Measurements from ENCODE around the gene NRXN3.

Gene NRXN3

DNA sequence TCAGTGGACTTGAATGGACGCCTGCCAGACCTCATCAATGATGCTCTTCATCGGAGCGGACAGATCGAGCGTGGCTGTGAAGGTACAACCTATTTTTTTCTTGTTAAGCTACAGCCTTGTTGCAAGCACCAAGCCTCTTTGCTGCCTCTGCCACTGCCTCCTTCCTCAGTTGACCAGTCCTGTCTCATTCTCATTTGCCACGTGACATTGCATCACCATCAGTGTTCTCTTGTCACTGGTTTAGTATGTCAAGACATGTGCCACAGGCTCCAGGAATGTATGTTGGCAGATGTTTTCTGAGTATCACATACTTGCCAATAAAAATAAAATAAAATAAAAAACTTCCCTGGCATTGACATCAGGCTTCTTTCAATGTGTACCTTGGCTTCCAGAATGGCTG lies 798.1 kb downstream of the NRXN3 start:
- Mint-ChIP-seq H3K27me3 (ENCODE audit: low read depth) (no peaks in the 10 kb centered on the region), H3K4me3 (no peak overlapping the region), H3K36me3 (ENCODE audit: low read depth) (no peaks in the 10 kb centered on the region), H3K4me1 (peaks cover 11% of the 10 kb centered on the region), H3K9me3 (no peaks in the 10 kb centered on the region), H3K27ac (no peak overlapping the region)
- TF ChIP-seq, protein P1, sequence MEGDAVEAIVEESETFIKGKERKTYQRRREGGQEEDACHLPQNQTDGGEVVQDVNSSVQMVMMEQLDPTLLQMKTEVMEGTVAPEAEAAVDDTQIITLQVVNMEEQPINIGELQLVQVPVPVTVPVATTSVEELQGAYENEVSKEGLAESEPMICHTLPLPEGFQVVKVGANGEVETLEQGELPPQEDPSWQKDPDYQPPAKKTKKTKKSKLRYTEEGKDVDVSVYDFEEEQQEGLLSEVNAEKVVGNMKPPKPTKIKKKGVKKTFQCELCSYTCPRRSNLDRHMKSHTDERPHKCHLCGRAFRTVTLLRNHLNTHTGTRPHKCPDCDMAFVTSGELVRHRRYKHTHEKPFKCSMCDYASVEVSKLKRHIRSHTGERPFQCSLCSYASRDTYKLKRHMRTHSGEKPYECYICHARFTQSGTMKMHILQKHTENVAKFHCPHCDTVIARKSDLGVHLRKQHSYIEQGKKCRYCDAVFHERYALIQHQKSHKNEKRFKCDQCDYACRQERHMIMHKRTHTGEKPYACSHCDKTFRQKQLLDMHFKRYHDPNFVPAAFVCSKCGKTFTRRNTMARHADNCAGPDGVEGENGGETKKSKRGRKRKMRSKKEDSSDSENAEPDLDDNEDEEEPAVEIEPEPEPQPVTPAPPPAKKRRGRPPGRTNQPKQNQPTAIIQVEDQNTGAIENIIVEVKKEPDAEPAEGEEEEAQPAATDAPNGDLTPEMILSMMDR (IDR thresholded peaks at IDR 0.05; ENCODE audit: unreplicated experiment in 3 of 3), result no peak

DNA sequence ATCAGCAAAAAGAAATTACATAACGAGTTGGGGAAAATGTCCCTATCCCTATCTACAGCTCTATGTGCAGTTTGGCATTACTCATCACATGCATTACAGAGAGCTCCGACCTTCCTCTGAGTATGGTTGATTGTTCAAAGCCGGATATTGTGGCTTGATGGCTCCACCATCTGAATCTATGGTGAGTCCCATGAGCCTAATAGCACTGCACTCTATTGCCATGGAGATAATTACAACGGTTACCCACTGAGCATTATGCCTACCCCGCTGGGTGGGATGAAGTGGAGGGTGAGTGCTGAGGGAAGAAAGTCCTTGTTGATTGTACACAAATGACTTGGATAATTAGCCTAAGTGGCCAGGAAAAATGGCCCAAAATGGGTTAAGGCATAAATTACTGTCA lies 800.5 kb downstream of the NRXN3 start:
- Mint-ChIP-seq H3K27ac (no peak overlapping the region), H3K36me3 (ENCODE audit: low read depth) (no peaks in the 10 kb centered on the region), H3K9me3 (no peaks in the 10 kb centered on the region), H3K27me3 (ENCODE audit: low read depth) (no peaks in the 10 kb centered on the region), H3K4me1 (peaks cover 11% of the 10 kb centered on the region), H3K4me3 (no peak overlapping the region)
- TF ChIP-seq, protein P1 (IDR thresholded peaks at IDR 0.05; ENCODE audit: unreplicated experiment in 3 of 3), result no peak

DNA sequence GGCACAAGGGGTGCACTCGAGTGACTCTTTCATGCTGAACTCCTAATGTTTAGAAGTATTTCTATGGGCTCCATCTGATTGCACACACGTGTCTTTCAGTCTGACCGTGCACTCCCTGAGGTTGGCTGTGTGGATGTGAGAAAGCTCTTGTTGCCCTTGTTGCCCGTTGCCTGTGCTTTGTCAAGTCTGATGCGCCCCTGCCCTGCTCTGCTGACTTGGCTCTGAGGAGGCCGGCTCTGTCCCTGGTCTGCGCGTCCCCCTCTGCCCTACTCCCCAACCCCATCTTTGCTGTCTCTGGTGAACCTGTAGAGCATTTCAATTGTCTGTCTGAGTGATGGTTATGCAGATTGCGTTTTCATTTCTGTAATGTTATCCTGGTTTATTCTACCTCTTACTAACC lies 802.3 kb downstream of the NRXN3 start:
- Mint-ChIP-seq H3K9me3 (no peaks in the 10 kb centered on the region), H3K4me3 (no peak overlapping the region), H3K36me3 (ENCODE audit: low read depth) (no peaks in the 10 kb centered on the region), H3K27me3 (ENCODE audit: low read depth) (no peaks in the 10 kb centered on the region), H3K4me1 (peaks cover 11% of the 10 kb centered on the region), H3K27ac (no peak overlapping the region)
- TF ChIP-seq, protein P1 (IDR thresholded peaks at IDR 0.05; ENCODE audit: unreplicated experiment in 3 of 3), result no peak

DNA sequence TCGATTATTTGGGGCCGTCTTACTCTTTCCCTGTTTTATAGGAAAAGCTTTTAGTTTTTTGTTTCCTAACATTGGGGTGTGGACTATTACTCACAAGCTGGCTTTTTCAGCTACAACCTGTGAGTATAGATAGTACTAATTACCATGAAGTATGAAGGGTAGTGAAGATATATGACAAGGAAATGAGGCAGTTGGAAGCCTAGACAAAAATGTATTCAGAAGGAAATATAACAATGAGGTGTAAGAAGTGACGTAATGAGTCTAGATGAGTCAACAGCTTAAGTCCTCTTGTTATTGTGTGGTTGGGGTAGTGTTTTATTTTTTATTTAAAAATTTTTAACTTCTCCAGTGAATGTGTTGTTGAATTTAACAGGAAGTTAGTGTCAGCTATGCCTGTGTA lies 804.5 kb downstream of the NRXN3 start:
- H3K9me3 Mint-ChIP-seq, result no peaks in the 10 kb centered on the region
- H3K27ac Mint-ChIP-seq, result no peak overlapping the region
- H3K27me3 Mint-ChIP-seq (ENCODE audit: low read depth), result no peaks in the 10 kb centered on the region
- TF ChIP-seq, protein P1 (IDR thresholded peaks at IDR 0.05; ENCODE audit: unreplicated experiment in 3 of 3), result no peak
- H3K36me3 Mint-ChIP-seq (ENCODE audit: low read depth), result no peaks in the 10 kb centered on the region
- peaks cover 2% of the 10 kb centered on the region for H3K4me1 Mint-ChIP-seq
- no peak overlapping the region for H3K4me3 Mint-ChIP-seq

DNA sequence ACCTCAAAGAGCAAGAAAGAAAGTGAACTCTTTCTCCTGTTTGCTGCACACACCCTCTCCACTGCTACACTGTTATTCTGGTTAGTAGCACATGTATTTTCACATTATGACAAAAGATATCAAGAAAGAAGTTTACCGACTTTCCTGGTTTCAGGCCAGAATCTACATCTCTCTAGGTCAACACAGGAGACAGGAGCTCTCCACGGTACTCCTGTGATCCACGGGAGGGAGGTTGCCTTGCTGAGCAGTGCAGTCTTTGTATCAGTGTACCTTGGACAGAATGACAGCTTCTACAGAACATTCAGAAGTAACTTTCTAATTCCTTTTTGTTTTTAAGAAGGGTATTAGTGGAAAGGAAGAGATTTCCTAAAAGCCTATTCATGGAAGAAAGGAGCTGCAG lies 805.6 kb downstream of the NRXN3 start:
- Mint-ChIP-seq H3K9me3 (no peaks in the 10 kb centered on the region), H3K27ac (no peak overlapping the region), H3K27me3 (ENCODE audit: low read depth) (no peaks in the 10 kb centered on the region), H3K4me3 (no peak overlapping the region), H3K36me3 (ENCODE audit: low read depth) (no peaks in the 10 kb centered on the region), H3K4me1 (no peaks in the 10 kb centered on the region)
- TF ChIP-seq, protein P1 (IDR thresholded peaks at IDR 0.05; ENCODE audit: unreplicated experiment in 3 of 3), result no peak

DNA sequence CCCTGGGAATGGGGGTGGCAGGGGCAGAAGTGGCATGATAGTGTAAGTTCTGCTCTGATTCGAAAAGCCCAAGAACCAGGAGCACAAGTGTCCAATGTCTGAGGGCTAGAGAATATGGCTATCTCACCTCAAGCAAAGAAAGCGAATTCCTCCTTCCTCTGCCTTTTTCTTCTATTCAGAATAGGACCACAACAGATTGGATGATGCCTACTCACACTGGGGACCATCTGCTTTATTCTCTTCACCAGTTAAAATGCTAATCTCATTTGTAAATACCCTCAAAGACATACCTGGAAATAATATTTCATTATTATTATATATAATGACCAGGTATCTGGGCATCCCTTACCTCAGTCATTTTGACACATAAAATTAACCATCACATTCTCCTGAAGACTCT lies 808.7 kb downstream of the NRXN3 start:
- H3K27me3 Mint-ChIP-seq (ENCODE audit: low read depth), result no peaks in the 10 kb centered on the region
- H3K36me3 Mint-ChIP-seq (ENCODE audit: low read depth), result no peaks in the 10 kb centered on the region
- TF ChIP-seq, protein P1 (IDR thresholded peaks at IDR 0.05; ENCODE audit: unreplicated experiment in 3 of 3), result no peak
- no peaks in the 10 kb centered on the region for H3K9me3 Mint-ChIP-seq
- no peaks in the 10 kb centered on the region for H3K4me1 Mint-ChIP-seq
- H3K4me3 Mint-ChIP-seq, result no peak overlapping the region
- no peak overlapping the region for H3K27ac Mint-ChIP-seq
